H9 (cell line): ENCODE data around the gene PHF12. TPM values are rescaled to one million over a fixed set of nuclear protein-coding genes. Genes with fewer than 3 reads are reported as not detected.

Experiments
- DNase-seq: peaks from one replicate; pipeline ENCODE4 v3.0.0-alpha.2; 2017
- H2AFZ ChIP-seq: one replicate; pipeline ENCODE4 v1.6.1; 2013; ENCODE audit warnings: mild to moderate bottlenecking, low read length, control low read depth, moderate library complexity
- H2AK5ac ChIP-seq: 2 replicates; pipeline ENCODE4 v1.6.1; 2013; ENCODE audit warnings: low read length, control low read depth, mixed read lengths; ENCODE audit not compliant: insufficient read length
- H2BK120ac ChIP-seq: one replicate; pipeline ENCODE4 v1.6.1; 2013; ENCODE audit warnings: low read depth, mild to moderate bottlenecking, low read length, control low read depth, inconsistent platforms; ENCODE audit not compliant: poor library complexity, severe bottlenecking
- H2BK12ac ChIP-seq: 2 replicates; pipeline ENCODE4 v1.6.1; 2013; ENCODE audit warnings: low read length, control low read depth, mixed read lengths, low read depth; ENCODE audit not compliant: insufficient read length
- H2BK15ac ChIP-seq: 2 replicates; pipeline ENCODE4 v1.6.1; 2013; ENCODE audit warnings: low read depth, low read length, control low read depth
- H2BK20ac ChIP-seq: one replicate; pipeline ENCODE4 v1.6.1; 2013; ENCODE audit warnings: low read depth, mild to moderate bottlenecking, low read length, control low read depth, inconsistent platforms; ENCODE audit not compliant: poor library complexity, severe bottlenecking
- H2BK5ac ChIP-seq: 2 replicates; pipeline ENCODE4 v1.6.1; 2013; ENCODE audit warnings: low read length, control low read depth, mixed read lengths; ENCODE audit not compliant: insufficient read length
- H3K14ac ChIP-seq: 2 replicates; pipeline ENCODE4 v1.6.1; 2013; ENCODE audit warnings: low read length, control low read depth; ENCODE audit not compliant: insufficient read depth
- H3K18ac ChIP-seq: 2 replicates; pipeline ENCODE4 v1.6.1; 2013; ENCODE audit warnings: low read depth, mild to moderate bottlenecking, mixed read lengths, low read length, control low read depth; ENCODE audit not compliant: insufficient read length
- H3K23ac ChIP-seq: 2 replicates; pipeline ENCODE4 v1.6.1; 2013; ENCODE audit warnings: low read length, control low read depth, mixed read lengths, low read depth; ENCODE audit not compliant: insufficient read length
- H3K23me2 ChIP-seq: 2 replicates; pipeline ENCODE4 v1.6.1; 2013; ENCODE audit warnings: low read depth, mild to moderate bottlenecking, mixed read lengths, low read length, control low read depth; ENCODE audit not compliant: insufficient read length, poor library complexity, severe bottlenecking
- H3K27ac ChIP-seq: 2 replicates; pipeline ENCODE4 v1.5.1; 2013; ENCODE audit warnings: low read length, control low read depth, mixed read lengths, low read depth; ENCODE audit not compliant: insufficient read length
- H3K27me3 ChIP-seq: 2 replicates; pipeline ENCODE4 v1.6.1; 2013; ENCODE audit warnings: low read length, control low read depth, inconsistent platforms; ENCODE audit not compliant: insufficient read depth
- H3K4ac ChIP-seq: 2 replicates; pipeline ENCODE4 v1.6.1; 2013; ENCODE audit warnings: low read depth, mild to moderate bottlenecking, control low read depth, inconsistent platforms, low read length, moderate library complexity
- H3K4me1 ChIP-seq: 2 replicates; pipeline ENCODE4 v1.6.1; 2013; ENCODE audit warnings: low read length, control low read depth, inconsistent platforms; ENCODE audit not compliant: insufficient read depth
- H3K4me2 ChIP-seq: 2 replicates; pipeline ENCODE4 v1.6.1; 2013; ENCODE audit warnings: low read length, control low read depth, mixed read lengths; ENCODE audit not compliant: insufficient read length, insufficient read depth
- H3K56ac ChIP-seq: 2 replicates; pipeline ENCODE4 v1.6.1; 2013; ENCODE audit warnings: low read depth, mild to moderate bottlenecking, mixed read lengths, low read length, control low read depth; ENCODE audit not compliant: insufficient read length
- H3K79me1 ChIP-seq: 2 replicates; pipeline ENCODE4 v1.6.1; 2013; ENCODE audit warnings: low read depth, mild to moderate bottlenecking, moderate library complexity, low read length, control low read depth, inconsistent platforms; ENCODE audit not compliant: insufficient read depth, poor library complexity, severe bottlenecking
- H3K79me2 ChIP-seq: 2 replicates; pipeline ENCODE4 v1.6.1; 2013; ENCODE audit warnings: low read length, control low read depth, inconsistent platforms; ENCODE audit not compliant: insufficient read depth
- H3K9ac ChIP-seq: 2 replicates; pipeline ENCODE4 v1.6.1; 2013; ENCODE audit warnings: low read length, control low read depth, mixed read lengths; ENCODE audit not compliant: insufficient read length; ENCODE audit errors: extremely low read depth
- H3K9me3 ChIP-seq: one replicate; pipeline ENCODE4 v1.6.1; 2013; ENCODE audit warnings: low read depth, low read length, inconsistent platforms; ENCODE audit not compliant: control insufficient read depth
- H3T11ph ChIP-seq: one replicate; pipeline ENCODE4 v1.6.1; 2013; ENCODE audit warnings: mild to moderate bottlenecking, low read length, control low read depth, inconsistent platforms
- H4K20me1 ChIP-seq: one replicate; pipeline ENCODE4 v1.6.1; 2013; ENCODE audit not compliant: control insufficient read depth, insufficient read length, insufficient read depth
- H4K5ac ChIP-seq: 2 replicates; pipeline ENCODE4 v1.6.1; 2013; ENCODE audit warnings: low read depth, mild to moderate bottlenecking, mixed read lengths, low read length, control low read depth; ENCODE audit not compliant: insufficient read length
- H4K8ac ChIP-seq: replicated peaks from 2 replicates; pipeline ENCODE4 v1.6.1; 2013; ENCODE audit warnings: low read length, control low read depth, mixed read lengths, low read depth; ENCODE audit not compliant: insufficient read length
- H4K91ac ChIP-seq: 2 replicates; pipeline ENCODE4 v1.6.1; 2013; ENCODE audit warnings: low read depth, mild to moderate bottlenecking, moderate library complexity, mixed read lengths, low read length, control low read depth; ENCODE audit not compliant: insufficient read length
- H3K27ac Mint-ChIP-seq, 3 experiments: 2 replicates in 2 of 3; 3 replicates in 1 of 3; pipeline ENCODE4 v1.8.0; 2020 to 2021; ENCODE audit warnings: mixed read lengths in 3 of 3, mild to moderate bottlenecking in 1 of 3, moderate library complexity in 1 of 3
- H3K27me3 Mint-ChIP-seq: 2 replicates; pipeline ENCODE4 v1.8.0; 2021; ENCODE audit warnings: low read depth, mild to moderate bottlenecking, moderate library complexity, mixed read lengths
- H3K36me3 Mint-ChIP-seq, 3 experiments: 2 replicates in 2 of 3; 3 replicates in 1 of 3; pipeline ENCODE4 v1.8.0; 2020 to 2021; ENCODE audit warnings: low read depth in 3 of 3, mixed read lengths in 3 of 3; ENCODE audit not compliant: insufficient read depth in 1 of 3
- H3K4me1 Mint-ChIP-seq, 2 experiments: 2 replicates each; pipeline ENCODE4 v1.8.0; 2020; ENCODE audit warnings: mixed read lengths in 2 of 2
- H3K4me3 Mint-ChIP-seq, 2 experiments: 2 replicates in 1 of 2; 3 replicates in 1 of 2; pipeline ENCODE4 v1.8.0; 2020 to 2021; ENCODE audit warnings: mild to moderate bottlenecking in 2 of 2, mixed read lengths in 2 of 2, moderate library complexity in 1 of 2
- H3K9me3 Mint-ChIP-seq, 2 experiments: 2 replicates in 1 of 2; 3 replicates in 1 of 2; pipeline ENCODE4 v1.8.0; 2020; ENCODE audit warnings: mild to moderate bottlenecking in 2 of 2, mixed read lengths in 2 of 2, moderate library complexity in 1 of 2
- WGBS: extraction: QIAGEN DNeasy Blood & Tissue Kit; methylation state at CpG from one replicate; pipeline ENCODE4 v1.1.7; 2013; ENCODE audit warnings: missing lambda C conversion rate, low lambda C conversion rate, mixed read lengths; ENCODE audit not compliant: insufficient read length; ENCODE audit errors: extremely low coverage; 5-methylcytosine and 5-hydroxymethylcytosine counted together
- total RNA-seq: library from RNA; stranded (reverse); gene quantifications from 2 replicates; pipeline ENCODE4 v1.2.1, GENCODE V29; 2021
- TF ChIP-seq, protein P1 (sequence below): fragments of 200-600 bp; sonication (generic); conservative IDR thresholded peaks from 3 replicates; pipeline ENCODE4 v1.8.0; 2021; ENCODE audit warnings: antibody characterized with exemption, mild to moderate bottlenecking

Gene PHF12
- total RNA-seq, 1 experiment from 2014 or later = 62.1 TPM

GRCh38 chr17:28972437-28972836 is 21.1 kb upstream of the PHF12 start:
- Histone ChIP-seq H2AK5ac (no peak overlapping the region), H3K27me3 (no peaks in the 10 kb centered on the region), H3K23me2 (no peaks in the 10 kb centered on the region), H3K9ac (no peak overlapping the region), H2BK15ac (no peak overlapping the region), H4K91ac (no peak overlapping the region), H3T11ph (no peak overlapping the region), H3K27ac (no peak overlapping the region), H3K4me2 (no peak overlapping the region), H3K14ac (no peak overlapping the region), H2AFZ (no peak overlapping the region), H3K9me3 (no peaks in the 10 kb centered on the region), H2BK20ac (no peak overlapping the region), H3K79me2 (no peaks in the 10 kb centered on the region), H2BK120ac (no peak overlapping the region), H3K4me1 (peaks cover 8% of the 10 kb centered on the region; the same call in 1 of the 2 replicates), H4K8ac (no peak overlapping the region), H3K23ac (no peak overlapping the region), H3K18ac (no peak overlapping the region), H4K5ac (no peak overlapping the region), H3K4ac (no peak overlapping the region), H3K79me1 (no peaks in the 10 kb centered on the region), H4K20me1 (no peaks in the 10 kb centered on the region), H2BK5ac (no peak overlapping the region), H3K56ac (no peak overlapping the region), H2BK12ac (no peak overlapping the region)
- H3K4me1 Mint-ChIP-seq = peaks cover 49 to 52% of the 10 kb centered on the region in 2 experiments
- peak overlapping the region in 1 of 3 experiments; percentile 63; a peak in 1 of 7 replicates for H3K27ac Mint-ChIP-seq
- no peaks in the 10 kb centered on the region for H3K9me3 Mint-ChIP-seq
- H3K36me3 Mint-ChIP-seq = no peaks in the 10 kb centered on the region
- H3K4me3 Mint-ChIP-seq = no peak overlapping the region
- no CpG with 5 or more reads among the region's 10 CpGs for WGBS
- H3K27me3 Mint-ChIP-seq = peaks cover 6% of the 10 kb centered on the region
- no peak for DNase-seq
- TF ChIP-seq, protein P1, sequence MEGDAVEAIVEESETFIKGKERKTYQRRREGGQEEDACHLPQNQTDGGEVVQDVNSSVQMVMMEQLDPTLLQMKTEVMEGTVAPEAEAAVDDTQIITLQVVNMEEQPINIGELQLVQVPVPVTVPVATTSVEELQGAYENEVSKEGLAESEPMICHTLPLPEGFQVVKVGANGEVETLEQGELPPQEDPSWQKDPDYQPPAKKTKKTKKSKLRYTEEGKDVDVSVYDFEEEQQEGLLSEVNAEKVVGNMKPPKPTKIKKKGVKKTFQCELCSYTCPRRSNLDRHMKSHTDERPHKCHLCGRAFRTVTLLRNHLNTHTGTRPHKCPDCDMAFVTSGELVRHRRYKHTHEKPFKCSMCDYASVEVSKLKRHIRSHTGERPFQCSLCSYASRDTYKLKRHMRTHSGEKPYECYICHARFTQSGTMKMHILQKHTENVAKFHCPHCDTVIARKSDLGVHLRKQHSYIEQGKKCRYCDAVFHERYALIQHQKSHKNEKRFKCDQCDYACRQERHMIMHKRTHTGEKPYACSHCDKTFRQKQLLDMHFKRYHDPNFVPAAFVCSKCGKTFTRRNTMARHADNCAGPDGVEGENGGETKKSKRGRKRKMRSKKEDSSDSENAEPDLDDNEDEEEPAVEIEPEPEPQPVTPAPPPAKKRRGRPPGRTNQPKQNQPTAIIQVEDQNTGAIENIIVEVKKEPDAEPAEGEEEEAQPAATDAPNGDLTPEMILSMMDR = no peak
